AG10803 (cell line): ENCODE data around the gene EPM2A.

ENCODE experiments used
- DNase-seq: peaks from one replicate; pipeline ENCODE4 v3.0.0; 2010; ENCODE audit warnings: low read depth
- H3K4me3 ChIP-seq: 2 replicates; pipeline ENCODE4 v1.5.1; 2011; ENCODE audit warnings: mild to moderate bottlenecking, low read length, control low read depth
- CTCF ChIP-seq: conservative IDR thresholded peaks from 2 replicates; pipeline ENCODE4 v1.5.1; 2011; ENCODE audit warnings: mild to moderate bottlenecking, low read length, control low read depth, inconsistent platforms

EPM2A gene

DNA sequence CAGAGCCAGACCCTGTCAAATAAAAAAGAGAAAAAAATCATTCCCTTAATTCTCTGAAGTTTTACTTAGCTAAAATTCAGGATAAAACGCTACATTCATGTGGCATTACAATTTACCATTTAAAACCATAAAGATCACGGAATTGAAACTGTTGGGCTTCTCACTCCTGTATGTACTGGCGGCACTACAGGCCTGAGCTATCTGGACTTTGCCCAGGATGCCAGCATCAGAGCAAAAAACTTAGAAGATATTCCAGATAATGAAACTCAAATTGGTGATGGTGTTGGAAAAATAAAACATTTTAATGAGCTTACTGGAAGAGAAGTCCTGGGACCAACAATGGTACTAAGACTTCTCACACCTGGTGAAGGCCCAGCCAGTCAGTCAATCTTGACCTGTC is 14.2 kb downstream of the EPM2A start:
- no peak for TF ChIP-seq CTCF
- no peak for DNase-seq
- H3K4me3 ChIP-seq: no peak overlapping the region

- TF ChIP-seq CTCF: no peak
- no peak for DNase-seq
- no peak overlapping the region for H3K4me3 ChIP-seq
These were observed 19.9 kb downstream of the EPM2A start for GRCh38 chr6:145715426-145715825.

DNA sequence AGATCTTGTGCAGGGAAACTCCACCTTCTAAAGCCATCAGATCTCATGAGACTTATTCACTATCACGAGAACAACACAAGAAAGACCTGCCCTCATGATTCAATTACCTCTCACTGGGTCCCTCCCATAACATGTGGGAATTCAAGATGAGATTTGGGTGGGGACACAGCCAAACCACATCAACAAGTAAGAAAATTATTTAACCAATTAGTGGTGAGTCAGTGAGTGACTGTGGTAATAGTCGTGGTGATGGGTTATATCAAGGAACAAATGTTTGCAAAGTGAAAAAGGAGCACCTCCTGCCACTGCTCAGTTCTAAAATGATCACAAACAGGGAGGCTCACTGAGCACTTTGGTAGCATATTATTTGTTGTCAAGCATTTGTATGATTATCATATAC is 20.6 kb downstream of the EPM2A start:
- no peak for TF ChIP-seq CTCF
- DNase-seq: no peak
- H3K4me3 ChIP-seq: no peak overlapping the region

DNA sequence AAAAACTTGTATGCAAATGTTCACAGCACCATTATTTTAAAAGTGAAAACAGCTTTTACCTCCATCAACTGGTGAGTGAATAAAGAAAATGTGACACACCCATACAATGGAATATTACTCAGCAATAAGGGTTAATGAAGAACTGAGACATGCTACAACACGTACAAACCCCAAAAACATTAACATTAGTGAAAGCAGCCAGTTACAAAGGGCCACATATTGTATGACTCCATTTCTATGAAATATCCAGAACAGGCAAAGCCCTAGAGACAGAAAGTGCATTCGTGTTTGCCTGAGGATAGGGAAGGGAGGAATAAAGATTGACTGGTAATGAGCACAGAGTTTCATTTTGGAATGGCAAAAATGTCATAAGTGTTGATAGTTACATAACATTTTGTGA is 21.5 kb downstream of the EPM2A start:
- no peak overlapping the region for H3K4me3 ChIP-seq
- no peak for TF ChIP-seq CTCF
- DNase-seq: no peak

GRCh38 chr6:145711372-145711771 is 23.9 kb downstream of the EPM2A start:
- H3K4me3 ChIP-seq: no peak overlapping the region
- TF ChIP-seq CTCF: no peak
- no peak for DNase-seq

DNA sequence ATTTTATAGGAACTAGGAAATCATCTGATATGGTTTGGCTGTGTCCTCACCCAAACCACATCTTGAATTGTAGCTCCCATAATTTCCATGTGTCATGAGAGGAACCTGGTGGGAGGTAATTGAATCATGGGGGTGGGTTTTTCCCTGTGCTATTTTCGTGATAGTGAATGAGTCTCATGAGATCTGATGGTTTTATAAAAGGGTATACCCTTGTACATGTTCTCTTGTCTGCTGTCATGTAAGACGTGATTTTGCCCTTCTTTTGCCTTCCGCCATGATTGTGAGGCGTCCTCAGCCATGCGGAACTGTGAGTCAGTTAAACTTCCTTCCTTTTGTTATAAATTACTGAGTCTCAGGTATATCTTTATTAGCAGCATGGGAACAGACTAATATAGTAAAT is 27.9 kb downstream of the EPM2A start:
- no peak overlapping the region for H3K4me3 ChIP-seq
- no peak for DNase-seq
- TF ChIP-seq CTCF: no peak

DNA sequence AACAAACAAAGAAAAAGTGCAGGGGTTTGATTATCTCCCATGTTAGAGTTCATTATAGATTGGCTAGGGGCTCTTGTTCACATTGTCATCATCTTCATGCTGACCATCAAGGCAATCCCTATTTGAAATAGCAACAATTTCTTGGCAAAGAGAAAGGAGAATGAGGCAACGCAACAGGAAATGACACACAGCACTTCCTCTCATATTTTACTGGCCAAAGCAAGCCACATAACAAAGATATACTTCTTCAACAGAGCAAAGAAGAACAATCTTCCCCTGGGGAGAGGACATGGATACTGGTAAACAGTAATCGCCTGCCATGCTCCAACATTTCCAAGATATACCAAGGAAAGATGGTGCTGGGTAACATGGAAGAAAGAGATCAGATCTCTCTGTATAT is 29.8 kb downstream of the EPM2A start:
- no peak overlapping the region for H3K4me3 ChIP-seq
- peak; percentile 57 for DNase-seq
- no peak for TF ChIP-seq CTCF
